IMR-90 (cell line): ENCODE results near the gene TXNDC8. TPM values are rescaled to one million over a fixed set of nuclear protein-coding genes. Genes with fewer than 3 reads are reported as not detected.

Source experiments
- ATAC-seq: fragments of 200-7000 bp; cut with Tn5 transposase; 2 replicates; pipeline ENCODE4 v1.9.1; 2020; ENCODE audit warnings: low read depth, mild to moderate bottlenecking, moderate library complexity
- BruUV-seq: library from RNA; stranded (reverse); fragments of 400-500 nt; replicated peaks from 2 replicates; lab custom pipeline; 2021; lab: Mats Ljungman, UMichigan
- CTCF ChIA-PET: fragments of 300-600 bp; formaldehyde crosslinking; extraction: SDS; loops from one replicate; lab custom pipeline; 2021; ENCODE audit warnings: antibody characterized with exemption; lab: Yijun Ruan, JAX
- POLR2A ChIA-PET: fragments of 300-600 bp; sonication (Branson Sonifier 250); formaldehyde crosslinking; loops from one replicate; lab custom pipeline; 2022; ENCODE audit warnings: antibody characterized with exemption; ENCODE audit not compliant: unreplicated experiment; lab: Charles Lee
- DNase-seq: peaks from one replicate; pipeline ENCODE4 v3.0.0; 2013
- H2AFZ ChIP-seq: replicated peaks from 2 replicates; pipeline ENCODE3; 2013; ENCODE audit warnings: low read length, mild to moderate bottlenecking; ENCODE audit not compliant: poor library complexity
- H2AK5ac ChIP-seq: 2 replicates; pipeline ENCODE4 v1.6.1; 2013; ENCODE audit warnings: low read depth, low read length, inconsistent platforms
- H2AK9ac ChIP-seq: replicated peaks from 2 replicates; pipeline ENCODE3; 2013; ENCODE audit warnings: mild to moderate bottlenecking, low read depth, low read length, moderate library complexity; ENCODE audit not compliant: poor library complexity
- H2BK120ac ChIP-seq: 2 replicates; pipeline ENCODE4 v1.6.1; 2013; ENCODE audit warnings: low read depth, low read length, inconsistent platforms
- H2BK15ac ChIP-seq: 3 replicates; pipeline ENCODE4 v1.6.1; 2013; ENCODE audit warnings: low read depth, low read length, inconsistent platforms
- H2BK20ac ChIP-seq: 2 replicates; pipeline ENCODE4 v1.6.1; 2013; ENCODE audit warnings: low read depth, mild to moderate bottlenecking, inconsistent platforms, low read length, moderate library complexity
- H2BK5ac ChIP-seq: 2 replicates; pipeline ENCODE4 v1.6.1; 2013; ENCODE audit warnings: mild to moderate bottlenecking, low read depth, low read length, inconsistent platforms; ENCODE audit not compliant: poor library complexity, severe bottlenecking
- H3K14ac ChIP-seq: replicated peaks from 2 replicates; pipeline ENCODE4 v1.6.1; 2013; ENCODE audit warnings: low read depth, low read length, inconsistent platforms
- H3K18ac ChIP-seq: 2 replicates; pipeline ENCODE4 v1.6.1; 2013; ENCODE audit warnings: low read depth, low read length, control low read depth
- H3K23ac ChIP-seq: 2 replicates; pipeline ENCODE4 v1.6.1; 2013; ENCODE audit warnings: low read depth, low read length, inconsistent platforms
- H3K27ac ChIP-seq: 2 replicates; pipeline ENCODE4 v1.5.1; 2013; ENCODE audit warnings: mild to moderate bottlenecking, control low read depth, low read length; ENCODE audit not compliant: insufficient read depth
- H3K27me3 ChIP-seq: 2 replicates; pipeline ENCODE4 v1.6.1; 2013; ENCODE audit warnings: low read length; ENCODE audit not compliant: control insufficient read depth, insufficient read depth
- H3K36me3 ChIP-seq: 2 replicates; pipeline ENCODE4 v1.6.1; 2013; ENCODE audit warnings: low read length, mixed read lengths; ENCODE audit not compliant: control insufficient read depth, insufficient read depth
- H3K4ac ChIP-seq: 2 replicates; pipeline ENCODE4 v1.6.1; 2013; ENCODE audit warnings: low read depth, low read length, inconsistent platforms
- H3K4me1 ChIP-seq: 2 replicates; pipeline ENCODE4 v1.6.1; 2013; ENCODE audit warnings: low read length, mixed read lengths; ENCODE audit not compliant: control insufficient read depth, insufficient read depth
- H3K4me2 ChIP-seq: 2 replicates; pipeline ENCODE4 v1.6.1; 2013; ENCODE audit warnings: low read depth, mild to moderate bottlenecking, control low read depth, low read length, moderate library complexity
- H3K4me3 ChIP-seq: 2 replicates; pipeline ENCODE4 v1.5.1; 2013; ENCODE audit warnings: low read depth, mild to moderate bottlenecking, control low read depth, low read length, moderate library complexity; ENCODE audit not compliant: insufficient read depth
- H3K56ac ChIP-seq: 2 replicates; pipeline ENCODE4 v1.6.1; 2013; ENCODE audit warnings: low read length, inconsistent platforms; ENCODE audit not compliant: insufficient read depth; ENCODE audit errors: extremely low read depth
- H3K79me1 ChIP-seq, 2 experiments: 2 replicates each; pipeline ENCODE4 v1.6.1; 2013; ENCODE audit warnings: low read length in 2 of 2, inconsistent platforms in 1 of 2, low read depth in 1 of 2
- H3K9ac ChIP-seq: 2 replicates; pipeline ENCODE4 v1.6.1; 2013; ENCODE audit warnings: low read depth, low read length, control low read depth
- H3K9me1 ChIP-seq: 2 replicates; pipeline ENCODE4 v1.6.1; 2013; ENCODE audit warnings: low read length, inconsistent platforms; ENCODE audit not compliant: insufficient read depth
- H3K9me3 ChIP-seq: 2 replicates; pipeline ENCODE4 v1.6.1; 2013; ENCODE audit warnings: low read length; ENCODE audit not compliant: control insufficient read depth, insufficient read depth
- H4K20me1 ChIP-seq: 2 replicates; pipeline ENCODE4 v1.6.1; 2013; ENCODE audit warnings: low read length, inconsistent platforms; ENCODE audit not compliant: insufficient read depth
- H4K5ac ChIP-seq: 2 replicates; pipeline ENCODE4 v1.6.1; 2013; ENCODE audit warnings: mild to moderate bottlenecking, low read depth, low read length, control low read depth
- H4K8ac ChIP-seq, 2 experiments: 2 replicates each; pipeline ENCODE4 v1.6.1; 2013; ENCODE audit warnings: low read depth in 2 of 2, low read length in 2 of 2, control low read depth in 1 of 2, inconsistent platforms in 1 of 2
- H4K91ac ChIP-seq: 2 replicates; pipeline ENCODE4 v1.6.1; 2013; ENCODE audit warnings: low read depth, low read length, inconsistent platforms; ENCODE audit not compliant: insufficient read depth
- CEBPB ChIP-seq: IDR thresholded peaks from 2 replicates; pipeline ENCODE4 v1.6.1; 2012; ENCODE audit warnings: low read depth, low read length, improper control_type of control experiment
- CHD1 ChIP-seq: IDR thresholded peaks from 2 replicates; pipeline ENCODE4 v1.6.1; 2012; ENCODE audit warnings: low read depth, low read length, improper control_type of control experiment
- RAD21 ChIP-seq: IDR thresholded peaks from 2 replicates; pipeline ENCODE4 v1.6.1; 2012; ENCODE audit warnings: low read length, improper control_type of control experiment
- WGBS, 2 experiments: methylation state at CpG; one replicate each; pipeline versions ENCODE4 v1.1.5 to v1.1.7; 2013; ENCODE audit warnings: missing lambda C conversion rate in 2 of 2; ENCODE audit not compliant: insufficient read length in 1 of 2; ENCODE audit errors: extremely low coverage in 2 of 2; 5-methylcytosine and 5-hydroxymethylcytosine counted together
- dilution Hi-C: fragments of 300-500 bp; cut with HindIII; formaldehyde crosslinking; loops from one replicate; pipeline ENCODE4 v1.14.3; 2018; ENCODE audit warnings: low sequenced_read_pairs; ENCODE audit not compliant: unreplicated experiment
- in situ Hi-C: fragments of 300-500 bp; cut with MboI; formaldehyde crosslinking; loops from 3 replicates; pipeline ENCODE4 v1.14.3; 2019; ENCODE audit warnings: low sequenced_read_pairs, inconsistent platforms, mixed read lengths
- intact Hi-C: fragments of 100-400 bp; cut with micrococcal nuclease; formaldehyde crosslinking; loops from 2 replicates; pipeline ENCODE4 v1.10.0; 2022
- polyA plus RNA-seq, 3 experiments: library from polyadenylated mRNA; depleted of rRNA; stranded (reverse); fragments of >200 nt; gene quantifications; 2 replicates each; pipeline ENCODE4 v1.2.3, GENCODE V29; 2012; ENCODE audit warnings: low replicate concordance in 1 of 3
- total RNA-seq: library from RNA; depleted of rRNA; stranded (reverse); fragments of >200 nt; gene quantifications from 2 replicates; pipeline ENCODE4 v1.2.3, GENCODE V29; 2012
- TF ChIP-seq, protein P1 (sequence below): fragments of 150-350 bp; IDR thresholded peaks from 2 replicates; pipeline ENCODE4 v1.6.1; 2017; ENCODE audit warnings: mild to moderate bottlenecking, antibody characterized with exemption, low read length, low read depth

The TXNDC8 gene
- total and polyA plus RNA-seq, 2 of the 4 experiments (the other 2 are of a cell fraction) = not detected

DNA sequence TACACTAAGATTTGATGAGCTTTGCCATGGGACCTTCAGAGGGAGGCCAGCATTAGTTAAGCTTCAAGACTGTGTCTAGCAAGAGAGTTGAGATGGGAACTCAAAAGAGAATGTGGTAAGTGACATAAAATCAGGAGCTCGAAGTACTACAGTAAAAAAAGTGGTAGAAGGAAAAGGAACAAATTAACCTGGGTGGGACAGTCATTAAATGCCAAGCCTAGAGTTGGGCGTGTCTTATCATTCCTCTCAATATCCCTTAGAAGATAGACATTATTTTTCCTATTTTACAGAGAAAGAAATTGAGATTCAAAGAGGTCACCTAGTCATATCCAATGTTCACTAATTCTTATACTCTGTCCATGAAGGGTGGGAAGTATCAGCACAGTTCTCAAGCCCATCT is 78.1 kb downstream of the TXNDC8 start:
- POLR2A ChIA-PET = no interaction called here

More for the DNA sequence above, 78.1 kb downstream of the TXNDC8 start:
- in situ Hi-C loops (no loop called here), intact Hi-C loops (loop anchor here (5.0 to 10.0 kb wide), 6 partner anchors 93 to 363 kb away; partner anchors contain the start of gene SVEP1), dilution Hi-C loops (no loop called here)
- Histone ChIP-seq H4K5ac (no peak overlapping the region), H4K91ac (no peak overlapping the region), H3K27ac (no peak overlapping the region), H2AFZ (no peak overlapping the region), H2AK9ac (no peak overlapping the region), H3K9me3 (no peaks in the 10 kb centered on the region), H4K20me1 (peaks cover 14% of the 10 kb centered on the region), H3K4ac (no peak overlapping the region), H2BK20ac (no peak overlapping the region), H3K4me1 (peaks cover 12% of the 10 kb centered on the region), H3K18ac (no peak overlapping the region), H3K56ac (no peak overlapping the region), H3K4me3 (no peak overlapping the region), H2AK5ac (no peak overlapping the region), H4K8ac (no peak overlapping the region), H2BK15ac (no peak overlapping the region), H2BK120ac (no peak overlapping the region), H3K9me1 (peaks cover 4% of the 10 kb centered on the region; the same call in 1 of the 2 replicates), H3K9ac (no peak overlapping the region), H3K23ac (0 out of 2 replicates have a peak overlapping the region, but pooled peaks have one; percentile 7), H2BK5ac (no peak overlapping the region), H3K36me3 (no peaks in the 10 kb centered on the region), H3K79me1 (peaks cover 7 to 24% of the 10 kb centered on the region in 2 experiments; a peak in 2 of 4 replicates), H3K4me2 (no peak overlapping the region), H3K27me3 (no peaks in the 10 kb centered on the region), H3K14ac (no peak overlapping the region)
- ATAC-seq (no peak), DNase-seq (no peak)
- TF ChIP-seq, protein P1, sequence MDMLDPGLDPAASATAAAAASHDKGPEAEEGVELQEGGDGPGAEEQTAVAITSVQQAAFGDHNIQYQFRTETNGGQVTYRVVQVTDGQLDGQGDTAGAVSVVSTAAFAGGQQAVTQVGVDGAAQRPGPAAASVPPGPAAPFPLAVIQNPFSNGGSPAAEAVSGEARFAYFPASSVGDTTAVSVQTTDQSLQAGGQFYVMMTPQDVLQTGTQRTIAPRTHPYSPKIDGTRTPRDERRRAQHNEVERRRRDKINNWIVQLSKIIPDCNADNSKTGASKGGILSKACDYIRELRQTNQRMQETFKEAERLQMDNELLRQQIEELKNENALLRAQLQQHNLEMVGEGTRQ = no peak
- TF ChIP-seq CEBPB = no peak
- no peak for TF ChIP-seq CHD1
- no peak for TF ChIP-seq RAD21
- no CpG with 5 or more reads among the region's 2 CpGs for WGBS, 2 experiments
- no TSS peak for BruUV-seq
- CTCF ChIA-PET = no interaction called here
